IgD-negative memory B cell (primary cell): ENCODE measurements around the gene F11. TPM values are rescaled to one million over a fixed set of nuclear protein-coding genes. Genes with fewer than 3 reads are reported as not detected.
"Not testable (repeated sequence)": the region's sequence is repeated elsewhere in the genome, so short reads cannot be mapped to it uniquely, and the experiment has no call there.

ENCODE experiments used
- H3K27ac Mint-ChIP-seq, 3 donors: one replicate each; pipeline ENCODE4 v1.8.0; 2020 to 2022; ENCODE audit warnings: mild to moderate bottlenecking in 3 of 3, mixed read lengths in 3 of 3, moderate library complexity in 1 of 3
- H3K27me3 Mint-ChIP-seq: one replicate; pipeline ENCODE4 v1.8.0; 2021; ENCODE audit warnings: mixed read lengths
- H3K36me3 Mint-ChIP-seq: one replicate; pipeline ENCODE4 v1.8.0; 2020; ENCODE audit warnings: mild to moderate bottlenecking, mixed read lengths
- H3K4me1 Mint-ChIP-seq, 3 donors: one replicate each; pipeline ENCODE4 v1.8.0; 2020 to 2022; ENCODE audit warnings: mixed read lengths in 3 of 3, mild to moderate bottlenecking in 1 of 3
- H3K4me3 Mint-ChIP-seq, 4 donors: one replicate each; pipeline ENCODE4 v1.8.0; 2020 to 2022; ENCODE audit warnings: mild to moderate bottlenecking in 4 of 4, mixed read lengths in 4 of 4, moderate library complexity in 3 of 4
- H3K9me3 Mint-ChIP-seq, 3 donors: one replicate each; pipeline ENCODE4 v1.8.0; 2020 to 2021; ENCODE audit warnings: mixed read lengths in 3 of 3, mild to moderate bottlenecking in 1 of 3
- polyA plus RNA-seq: library from polyadenylated mRNA; unstranded; fragments of 300-500 nt; fragmentation: Illumina TruSeq; gene quantifications from one replicate; pipeline ENCODE4 v1.2.3, GENCODE V29; 2021

Gene F11
- polyA plus RNA-seq, 1 donor from 2014 or later = not detected

GRCh38 chr4:186271081-186271678, 5.2 kb downstream of the F11 start:
- Mint-ChIP-seq H3K9me3 (peaks cover 0 to 3% (median 0%) of the 10 kb centered on the region in 3 donors), H3K27ac (no peak overlapping the region), H3K4me1 (no peaks in the 10 kb centered on the region), H3K4me3 (no peak overlapping the region), H3K27me3 (peaks cover 15% of the 10 kb centered on the region), H3K36me3 (no peaks in the 10 kb centered on the region)

GRCh38 chr4:186272699-186273391, 6.9 kb downstream of the F11 start:
- H3K9me3 Mint-ChIP-seq = peaks cover 0 to 5% (median 0%) of the 10 kb centered on the region in 3 donors
- H3K27ac Mint-ChIP-seq = no peak overlapping the region
- no peaks in the 10 kb centered on the region for H3K4me1 Mint-ChIP-seq
- H3K4me3 Mint-ChIP-seq = no peak overlapping the region
- H3K27me3 Mint-ChIP-seq = peaks cover 6% of the 10 kb centered on the region
- no peaks in the 10 kb centered on the region for H3K36me3 Mint-ChIP-seq

GRCh38 chr4:186273392-186273789, 7.4 kb downstream of the F11 start:
- not testable (repeated sequence) for H3K27me3 Mint-ChIP-seq, H3K9me3 Mint-ChIP-seq, H3K36me3 Mint-ChIP-seq, H3K4me1 Mint-ChIP-seq, H3K4me3 Mint-ChIP-seq, H3K27ac Mint-ChIP-seq

GRCh38 chr4:186283311-186283710, 17.3 kb downstream of the F11 start:
- H3K27ac Mint-ChIP-seq = no peak overlapping the region
- peaks cover 0 to 2% (median 0%) of the 10 kb centered on the region in 3 donors for H3K4me1 Mint-ChIP-seq
- peaks cover 5% of the 10 kb centered on the region for H3K27me3 Mint-ChIP-seq
- H3K9me3 Mint-ChIP-seq = peaks cover 0 to 5% (median 0%) of the 10 kb centered on the region in 3 donors
- no peaks in the 10 kb centered on the region for H3K36me3 Mint-ChIP-seq
- no peak overlapping the region for H3K4me3 Mint-ChIP-seq

- Mint-ChIP-seq H3K4me3 (no peak overlapping the region), H3K27me3 (peaks cover 3% of the 10 kb centered on the region), H3K4me1 (no peaks in the 10 kb centered on the region)
These were observed 19.2 kb downstream of the F11 start for GRCh38 chr4:186285147-186285546.

GRCh38 chr4:186286581-186286980, 20.6 kb downstream of the F11 start:
- peaks cover 0 to 6% (median 0%) of the 10 kb centered on the region in 3 donors for H3K9me3 Mint-ChIP-seq
- no peaks in the 10 kb centered on the region for H3K4me1 Mint-ChIP-seq
- peaks cover 5% of the 10 kb centered on the region for H3K27me3 Mint-ChIP-seq
- no peak overlapping the region for H3K4me3 Mint-ChIP-seq
- no peak overlapping the region for H3K27ac Mint-ChIP-seq
- peaks cover 1% of the 10 kb centered on the region for H3K36me3 Mint-ChIP-seq

More at GRCh38 chr4:186285147-186285546, 19.2 kb downstream of the F11 start:
- H3K9me3 Mint-ChIP-seq = peaks cover 0 to 6% (median 0%) of the 10 kb centered on the region in 3 donors
- peaks cover 1% of the 10 kb centered on the region for H3K36me3 Mint-ChIP-seq
- H3K27ac Mint-ChIP-seq = no peak overlapping the region

- Mint-ChIP-seq H3K9me3 (peaks cover 0 to 5% (median 0%) of the 10 kb centered on the region in 3 donors), H3K27me3 (peaks cover 8% of the 10 kb centered on the region), H3K27ac (no peak overlapping the region), H3K36me3 (peaks cover 1% of the 10 kb centered on the region), H3K4me1 (no peaks in the 10 kb centered on the region), H3K4me3 (no peak overlapping the region)
These were observed 25.4 kb downstream of the F11 start for GRCh38 chr4:186291256-186291890.

- Mint-ChIP-seq H3K27ac (no peak overlapping the region), H3K27me3 (peaks cover 15% of the 10 kb centered on the region), H3K4me3 (no peak overlapping the region)
These were observed 28.2 kb downstream of the F11 start for GRCh38 chr4:186294160-186294559.

GRCh38 chr4:186296481-186296880, 30.5 kb downstream of the F11 start:
- peaks cover 13% of the 10 kb centered on the region for H3K27me3 Mint-ChIP-seq
- no peak overlapping the region for H3K4me3 Mint-ChIP-seq

More at GRCh38 chr4:186294160-186294559, 28.2 kb downstream of the F11 start:
- Mint-ChIP-seq H3K4me1 (peaks cover 0 to 1% (median 1%) of the 10 kb centered on the region in 3 donors), H3K36me3 (peaks cover 1% of the 10 kb centered on the region), H3K9me3 (no peaks in the 10 kb centered on the region)

GRCh38 chr4:186297013-186297645, 31.1 kb downstream of the F11 start:
- Mint-ChIP-seq H3K9me3 (peaks cover 0 to 3% (median 0%) of the 10 kb centered on the region in 3 donors), H3K27ac (no peak overlapping the region), H3K4me3 (no peak overlapping the region), H3K4me1 (peaks cover 0 to 1% (median 1%) of the 10 kb centered on the region in 3 donors), H3K27me3 (peaks cover 12% of the 10 kb centered on the region), H3K36me3 (no peaks in the 10 kb centered on the region)

More at GRCh38 chr4:186296481-186296880, 30.5 kb downstream of the F11 start:
- Mint-ChIP-seq H3K9me3 (peaks cover 0 to 3% (median 0%) of the 10 kb centered on the region in 3 donors), H3K27ac (no peak overlapping the region), H3K4me1 (peaks cover 0 to 1% (median 1%) of the 10 kb centered on the region in 3 donors), H3K36me3 (no peaks in the 10 kb centered on the region)

GRCh38 chr4:186298031-186298647, 32.1 kb downstream of the F11 start:
- H3K4me3 Mint-ChIP-seq = peak overlapping the region in 1 of 4 donors; percentile 4
- peaks cover 0 to 1% (median 1%) of the 10 kb centered on the region in 3 donors for H3K4me1 Mint-ChIP-seq
- H3K36me3 Mint-ChIP-seq = no peaks in the 10 kb centered on the region
- peaks cover 0 to 3% (median 0%) of the 10 kb centered on the region in 3 donors for H3K9me3 Mint-ChIP-seq
- peaks cover 8% of the 10 kb centered on the region for H3K27me3 Mint-ChIP-seq
- no peak overlapping the region for H3K27ac Mint-ChIP-seq

- H3K4me3 Mint-ChIP-seq = no peak overlapping the region
- no peaks in the 10 kb centered on the region for H3K36me3 Mint-ChIP-seq
- peaks cover 0 to 1% (median 1%) of the 10 kb centered on the region in 3 donors for H3K4me1 Mint-ChIP-seq
- no peak overlapping the region for H3K27ac Mint-ChIP-seq
- H3K27me3 Mint-ChIP-seq = peaks cover 8% of the 10 kb centered on the region
- H3K9me3 Mint-ChIP-seq = peaks cover 0 to 3% (median 0%) of the 10 kb centered on the region in 3 donors
These were observed 33.3 kb downstream of the F11 start for GRCh38 chr4:186299291-186299690.

GRCh38 chr4:186300659-186301390, 34.8 kb downstream of the F11 start:
- Mint-ChIP-seq H3K4me1 (peaks cover 0 to 1% (median 1%) of the 10 kb centered on the region in 3 donors), H3K27ac (no peak overlapping the region), H3K36me3 (no peaks in the 10 kb centered on the region), H3K4me3 (peak overlapping the region in 1 of 4 donors; percentile 53), H3K9me3 (peaks cover 0 to 3% (median 0%) of the 10 kb centered on the region in 3 donors), H3K27me3 (peaks cover 13% of the 10 kb centered on the region)

- Mint-ChIP-seq H3K27ac (no peak overlapping the region), H3K36me3 (no peaks in the 10 kb centered on the region), H3K4me1 (no peaks in the 10 kb centered on the region), H3K27me3 (peaks cover 5% of the 10 kb centered on the region), H3K9me3 (peaks cover 0 to 3% (median 0%) of the 10 kb centered on the region in 3 donors), H3K4me3 (no peak overlapping the region)
These were observed 38.2 kb downstream of the F11 start for GRCh38 chr4:186304216-186304615.
